Measurements from ENCODE around the gene FLT4. TPM values are rescaled to one million over a fixed set of nuclear protein-coding genes. Genes with fewer than 3 reads are reported as not detected.

FLT4 gene
- total and polyA plus RNA-seq, 2 donors (not counting 1 experiment from before 2014, with no cell fraction given), result 0.01 TPM; not detected in 1

DNA sequence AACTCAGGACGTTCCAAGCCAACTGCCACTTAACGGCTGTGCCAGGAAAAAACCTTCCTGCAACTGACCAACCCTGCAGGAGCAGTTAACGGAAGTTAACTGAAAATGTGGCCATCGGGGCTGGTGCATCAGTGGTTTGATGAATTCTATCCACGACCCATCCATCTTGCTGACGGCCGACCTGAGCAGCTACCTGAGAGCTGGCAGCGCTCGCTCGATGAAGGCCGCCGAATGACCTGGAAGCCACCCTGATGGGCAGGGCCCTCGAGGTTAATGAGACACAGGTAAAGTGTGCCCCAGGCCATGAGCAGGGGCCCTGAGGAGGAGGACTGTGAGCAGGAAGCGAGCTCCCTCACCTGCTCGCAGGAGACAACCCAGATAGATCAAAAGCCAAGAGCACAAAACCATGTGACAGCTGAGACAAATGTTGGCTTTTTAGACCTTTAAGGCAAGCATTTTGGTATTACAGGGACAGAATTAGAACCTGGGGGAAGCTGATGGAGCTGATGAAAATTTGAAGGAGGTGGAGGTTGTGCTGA is 35.3 kb upstream of the FLT4 start:
- no peaks in the 10 kb centered on the region for H4K20me1 ChIP-seq (ENCODE audit: control insufficient read depth, insufficient read depth, low read length, poor library complexity, severe bottlenecking)
- Mint-ChIP-seq H3K27ac (no peak overlapping the region), H3K4me3 (no peak overlapping the region), H3K27me3 (peaks cover 30% of the 10 kb centered on the region), H3K9me3 (ENCODE audit: insufficient read depth) (no peaks in the 10 kb centered on the region), H3K4me1 (no peaks in the 10 kb centered on the region)
- intact Hi-C loops (cut with micrococcal nuclease), result no loop called here
- H3K27ac ChIP-seq (ENCODE audit: low read length in 2 of 2), result no peak overlapping the region
- no peaks in the 10 kb centered on the region for H3K9me3 ChIP-seq (ENCODE audit: control extremely low read depth in 1 of 3, control insufficient read depth in 2 of 3, insufficient read depth in 1 of 3, low read length in 2 of 3)
- ChIA-PET POLR2A (no interaction called here), CTCF (interaction anchor here (0.7 kb wide), 1 partner anchor 642 kb away, joined by 4 read pairs; no protein-coding TSS in a partner anchor)
- no peak overlapping the region for H3K4me3 ChIP-seq (ENCODE audit: control extremely low read depth in 1 of 5, extremely low read depth in 1 of 5, insufficient read depth in 1 of 5, low read depth in 2 of 5, low read length in 4 of 5)
- DNase-seq (no peak), ATAC-seq (ENCODE audit: low read depth) (no peak)
- H3K9ac ChIP-seq (ENCODE audit: low read length), result no peak overlapping the region
- no peak overlapping the region for H2AFZ ChIP-seq (ENCODE audit: insufficient read depth, low read depth, low read length, poor library complexity, severe bottlenecking)
- no peaks in the 10 kb centered on the region for H3K79me2 ChIP-seq (ENCODE audit: control insufficient read depth, insufficient read depth, low read length)
- TF ChIP-seq EZH2 (IDR thresholded peaks at IDR 0.05; ENCODE audit: borderline replicate concordance, insufficient read depth, low read depth, low read length, poor library complexity, severe bottlenecking), result no peak
- TF ChIP-seq, protein P1, sequence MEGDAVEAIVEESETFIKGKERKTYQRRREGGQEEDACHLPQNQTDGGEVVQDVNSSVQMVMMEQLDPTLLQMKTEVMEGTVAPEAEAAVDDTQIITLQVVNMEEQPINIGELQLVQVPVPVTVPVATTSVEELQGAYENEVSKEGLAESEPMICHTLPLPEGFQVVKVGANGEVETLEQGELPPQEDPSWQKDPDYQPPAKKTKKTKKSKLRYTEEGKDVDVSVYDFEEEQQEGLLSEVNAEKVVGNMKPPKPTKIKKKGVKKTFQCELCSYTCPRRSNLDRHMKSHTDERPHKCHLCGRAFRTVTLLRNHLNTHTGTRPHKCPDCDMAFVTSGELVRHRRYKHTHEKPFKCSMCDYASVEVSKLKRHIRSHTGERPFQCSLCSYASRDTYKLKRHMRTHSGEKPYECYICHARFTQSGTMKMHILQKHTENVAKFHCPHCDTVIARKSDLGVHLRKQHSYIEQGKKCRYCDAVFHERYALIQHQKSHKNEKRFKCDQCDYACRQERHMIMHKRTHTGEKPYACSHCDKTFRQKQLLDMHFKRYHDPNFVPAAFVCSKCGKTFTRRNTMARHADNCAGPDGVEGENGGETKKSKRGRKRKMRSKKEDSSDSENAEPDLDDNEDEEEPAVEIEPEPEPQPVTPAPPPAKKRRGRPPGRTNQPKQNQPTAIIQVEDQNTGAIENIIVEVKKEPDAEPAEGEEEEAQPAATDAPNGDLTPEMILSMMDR (IDR thresholded peaks at IDR 0.05), result no peak
- no peaks in the 10 kb centered on the region for H3K36me3 ChIP-seq (replicated peaks in 1 of 2; ENCODE audit: control extremely low read depth in 1 of 2, control insufficient read depth in 1 of 2, extremely low read depth in 1 of 2, insufficient read depth in 2 of 2, low read length in 1 of 2)
- peaks cover 0 to 6% (median 0%) of the 10 kb centered on the region in 4 experiments for H3K27me3 ChIP-seq (replicated peaks in 1 of 4; ENCODE audit: control extremely low read depth in 1 of 4, control insufficient read depth in 3 of 4, insufficient read depth in 4 of 4, low read length in 3 of 4)
- 94% methylated on average over 15 of the region's 15 CpGs for WGBS (ENCODE audit: insufficient coverage)
- no peak overlapping the region for H3K4me2 ChIP-seq (replicated peaks; ENCODE audit: low read depth, low read length, poor library complexity, severe bottlenecking)
- no peaks in the 10 kb centered on the region for H3K4me1 ChIP-seq (ENCODE audit: control insufficient read depth in 2 of 2, insufficient read depth in 2 of 2, low read length in 2 of 2)

DNA sequence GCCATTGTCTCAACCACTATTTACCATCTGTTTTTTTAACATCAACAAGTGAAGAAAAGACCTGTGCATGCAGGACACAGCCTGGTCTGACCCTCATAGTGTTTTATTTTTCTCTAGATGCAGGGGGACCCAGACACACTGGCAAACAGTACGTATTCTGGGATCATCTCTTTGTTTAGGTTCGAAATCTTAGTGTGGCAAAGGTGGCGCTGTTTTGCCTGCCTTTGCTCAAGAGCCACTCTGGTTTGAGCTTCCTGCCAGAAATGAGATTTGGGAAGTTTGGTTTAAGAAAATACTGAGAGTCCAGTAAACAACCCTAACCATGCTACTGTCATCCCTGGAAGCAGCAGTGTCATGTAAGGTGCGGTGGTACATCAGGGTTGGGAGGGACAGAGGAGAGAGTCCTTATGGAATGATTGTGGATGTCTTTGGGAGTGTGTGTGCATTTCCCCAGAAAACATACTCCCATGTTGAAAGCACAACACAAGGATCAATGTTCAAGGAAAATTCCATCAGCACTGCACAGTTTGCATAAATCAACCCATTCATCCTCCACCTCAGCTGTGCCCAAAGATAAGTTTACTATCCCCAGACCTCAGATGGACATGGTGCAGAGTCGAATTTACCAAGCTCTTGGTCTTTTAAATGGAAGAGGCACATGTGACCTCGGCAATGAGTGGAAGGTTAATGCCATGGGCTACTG is 34.0 kb upstream of the FLT4 start:
- H3K27ac Mint-ChIP-seq, result no peak overlapping the region
- Histone ChIP-seq H3K36me3 (replicated peaks in 1 of 2; ENCODE audit: control extremely low read depth in 1 of 2, control insufficient read depth in 1 of 2, extremely low read depth in 1 of 2, insufficient read depth in 2 of 2, low read length in 1 of 2) (no peaks in the 10 kb centered on the region), H3K9ac (ENCODE audit: low read length) (no peak overlapping the region), H3K27ac (ENCODE audit: low read length in 2 of 2) (no peak overlapping the region), H3K79me2 (ENCODE audit: control insufficient read depth, insufficient read depth, low read length) (no peaks in the 10 kb centered on the region), H4K20me1 (ENCODE audit: control insufficient read depth, insufficient read depth, low read length, poor library complexity, severe bottlenecking) (no peaks in the 10 kb centered on the region), H3K4me2 (replicated peaks; ENCODE audit: low read depth, low read length, poor library complexity, severe bottlenecking) (no peak overlapping the region), H3K4me3 (ENCODE audit: control extremely low read depth in 1 of 5, extremely low read depth in 1 of 5, insufficient read depth in 1 of 5, low read depth in 2 of 5, low read length in 4 of 5) (no peak overlapping the region), H3K9me3 (ENCODE audit: control extremely low read depth in 1 of 3, control insufficient read depth in 2 of 3, insufficient read depth in 1 of 3, low read length in 2 of 3) (no peaks in the 10 kb centered on the region), H3K4me1 (ENCODE audit: control insufficient read depth in 2 of 2, insufficient read depth in 2 of 2, low read length in 2 of 2) (no peaks in the 10 kb centered on the region), H2AFZ (ENCODE audit: insufficient read depth, low read depth, low read length, poor library complexity, severe bottlenecking) (no peak overlapping the region), H3K27me3 (replicated peaks in 1 of 4; ENCODE audit: control extremely low read depth in 1 of 4, control insufficient read depth in 3 of 4, insufficient read depth in 4 of 4, low read length in 3 of 4) (peaks cover 0 to 6% (median 0%) of the 10 kb centered on the region in 4 experiments)
- H3K4me1 Mint-ChIP-seq, result no peaks in the 10 kb centered on the region
- CTCF ChIA-PET, result no interaction called here
- no peak overlapping the region for H3K4me3 Mint-ChIP-seq
- peaks cover 26% of the 10 kb centered on the region for H3K27me3 Mint-ChIP-seq
- no peaks in the 10 kb centered on the region for H3K9me3 Mint-ChIP-seq (ENCODE audit: insufficient read depth)
- intact Hi-C loops (cut with micrococcal nuclease), result no loop called here
- POLR2A ChIA-PET, result no interaction called here
- TF ChIP-seq, protein P1 (IDR thresholded peaks at IDR 0.05), result no peak
- no peak for TF ChIP-seq EZH2 (IDR thresholded peaks at IDR 0.05; ENCODE audit: borderline replicate concordance, insufficient read depth, low read depth, low read length, poor library complexity, severe bottlenecking)
- ATAC-seq (ENCODE audit: low read depth) (no peak), DNase-seq (no peak)
- 74% methylated on average over 3 of the region's 6 CpGs for WGBS (ENCODE audit: insufficient coverage)
